SK-N-SH (cell line): ENCODE data around the gene SMIM7. TPM values are rescaled to one million over a fixed set of nuclear protein-coding genes. Genes with fewer than 3 reads are reported as not detected.
A peak's percentile ranks its signal among the peaks of the same experiment; 100 is the strongest.

Experiments
- CTCF ChIA-PET: fragments of 300-600, 350-600 bp; formaldehyde crosslinking; extraction: SDS; loops from one replicate; lab custom pipeline; 2021; lab: Yijun Ruan, JAX
- POLR2A ChIA-PET: fragments of 350-600 bp; sonication (Branson Sonifier 250); formaldehyde crosslinking; extraction: SDS; loops from one replicate; lab custom pipeline; 2020; ENCODE audit warnings: antibody characterized with exemption, inconsistent platforms; lab: Yijun Ruan, JAX
- DNase-seq: peaks from one replicate; pipeline ENCODE4 v3.0.0; 2012
- H2AFZ ChIP-seq: fragments of 200-600 bp; sonication (generic); 2 replicates; pipeline ENCODE4 v1.8.1; 2016; ENCODE audit warnings: antibody characterized with exemption, mild to moderate bottlenecking, low read depth
- H3F3A ChIP-seq: fragments of 200-600 bp; sonication (generic); replicated peaks from 2 replicates; pipeline ENCODE3; 2016; ENCODE audit warnings: antibody characterized with exemption, mild to moderate bottlenecking; ENCODE audit not compliant: insufficient read depth
- H3K27ac ChIP-seq, 2 experiments: fragments of 200-500 bp in 1 of 2; fragments of 200-600 bp in 1 of 2; sonication (Bioruptor generic) in 1 of 2; sonication (generic), shearing (Covaris generic) in 1 of 2; 2 replicates each; pipeline versions ENCODE4 v1.5.1 to v1.6.1; 2014 to 2016; ENCODE audit warnings: low read depth in 2 of 2, inconsistent platforms in 1 of 2, low read length in 1 of 2, mild to moderate bottlenecking in 1 of 2, mixed read lengths in 1 of 2
- H3K27me3 ChIP-seq: fragments of 200-600 bp; sonication (generic), shearing (Covaris generic); 2 replicates; pipeline ENCODE4 v1.6.1; 2016; ENCODE audit warnings: mixed run types; ENCODE audit not compliant: insufficient read depth
- H3K36me3 ChIP-seq, 2 experiments: fragments of 200-500 bp in 1 of 2; fragments of 200-600 bp in 1 of 2; sonication (Bioruptor generic) in 1 of 2; sonication (generic) in 1 of 2; replicated peaks in 1 of 2; 2 replicates each; pipeline versions ENCODE3 to v1.5.1; 2014 to 2016; ENCODE audit warnings: low read length in 1 of 2, mild to moderate bottlenecking in 1 of 2; ENCODE audit not compliant: insufficient read depth in 2 of 2, control insufficient read depth in 1 of 2
- H3K4me1 ChIP-seq, 2 experiments: fragments of 200-500 bp in 1 of 2; fragments of 200-600 bp in 1 of 2; sonication (Bioruptor generic) in 1 of 2; sonication (generic), shearing (Covaris generic) in 1 of 2; 2 replicates each; pipeline versions ENCODE4 v1.5.1 to v1.6.1; 2014 to 2016; ENCODE audit warnings: low read depth in 1 of 2, low read length in 1 of 2, mixed run types in 1 of 2; ENCODE audit not compliant: insufficient read depth in 2 of 2, control insufficient read depth in 1 of 2
- H3K4me2 ChIP-seq: fragments of 200-600 bp; sonication (generic), shearing (Covaris generic); 2 replicates; pipeline ENCODE4 v1.6.1; 2017; ENCODE audit warnings: mixed run types
- H3K4me3 ChIP-seq, 2 experiments: fragments of 200-500 bp in 1 of 2; fragments of 200-600 bp in 1 of 2; sonication (Bioruptor generic) in 1 of 2; sonication (generic), shearing (Covaris generic) in 1 of 2; 2 replicates each; pipeline versions ENCODE4 v1.5.1 to v1.8.1; 2014 to 2016; ENCODE audit warnings: low read depth in 2 of 2, inconsistent platforms in 1 of 2, low read length in 1 of 2, mild to moderate bottlenecking in 1 of 2, mixed read lengths in 1 of 2, moderate library complexity in 1 of 2
- H3K79me2 ChIP-seq: fragments of 200-600 bp; sonication (generic); 2 replicates; pipeline ENCODE4 v1.8.1; 2017; ENCODE audit warnings: mild to moderate bottlenecking; ENCODE audit not compliant: insufficient read depth
- H3K9ac ChIP-seq: fragments of 200-600 bp; sonication (generic); 2 replicates; pipeline ENCODE4 v1.6.1; 2017; ENCODE audit warnings: mixed run types
- H3K9me2 ChIP-seq: fragments of 200-600 bp; sonication (generic); 2 replicates; pipeline ENCODE4 v1.6.1; 2017; ENCODE audit warnings: mixed run types
- H3K9me3 ChIP-seq: fragments of 200-600 bp; sonication (generic); 2 replicates; pipeline ENCODE4 v1.6.1; 2017; ENCODE audit warnings: mixed run types, mild to moderate bottlenecking, moderate library complexity
- H4K20me1 ChIP-seq: fragments of 200-600 bp; sonication (generic); 2 replicates; pipeline ENCODE4 v1.6.1; 2017; ENCODE audit warnings: mild to moderate bottlenecking, mixed run types; ENCODE audit not compliant: insufficient read depth
- CHD2 ChIP-seq: fragments of 150-350 bp; IDR thresholded peaks from 2 replicates; pipeline ENCODE4 v1.6.1; 2018; ENCODE audit warnings: low read length; ENCODE audit not compliant: partially characterized antibody
- ELF1 ChIP-seq: IDR thresholded peaks from 2 replicates; pipeline ENCODE4 v1.4.0; 2012
- EZH2phosphoT487 ChIP-seq: fragments of 200-600 bp; sonication (generic); IDR thresholded peaks from 2 replicates; pipeline ENCODE4 v1.6.1; 2017; ENCODE audit warnings: low read depth, mixed run types, mild to moderate bottlenecking, antibody characterized with exemption, moderate library complexity, borderline replicate concordance
- GATA2 ChIP-seq: sonication (generic); formaldehyde crosslinking; IDR thresholded peaks from 2 replicates; pipeline ENCODE4 v1.5.0; 2020; ENCODE audit warnings: mild to moderate bottlenecking, missing genetic modification reagents
- MEF2A ChIP-seq: IDR thresholded peaks from 2 replicates; pipeline ENCODE4 v1.4.0; 2012; ENCODE audit warnings: low read depth, borderline replicate concordance
- MXI1 ChIP-seq: IDR thresholded peaks from 2 replicates; pipeline ENCODE4 v1.6.1; 2012; ENCODE audit warnings: mild to moderate bottlenecking, low read depth, low read length, improper control_type of control experiment
- NFIC ChIP-seq: IDR thresholded peaks from 2 replicates; pipeline ENCODE4 v1.4.0; 2012; ENCODE audit warnings: borderline replicate concordance
- RCOR1 ChIP-seq: fragments of 150-350 bp; IDR thresholded peaks from 2 replicates; pipeline ENCODE4 v1.6.1; 2017; ENCODE audit warnings: antibody characterized with exemption, low read length
- WGBS: methylation state at CpG from one replicate; pipeline ENCODE4 v1.1.6; 2017; ENCODE audit warnings: low lambda C conversion rate; 5-methylcytosine and 5-hydroxymethylcytosine counted together
- polyA plus RNA-seq, 3 experiments: library from polyadenylated mRNA; depleted of rRNA; stranded (reverse); fragments of >200 nt; gene quantifications; 2 replicates each; pipeline ENCODE4 v1.2.3, GENCODE V29; 2012
- TF ChIP-seq, protein P1 (sequence below): IDR thresholded peaks from 2 replicates; pipeline ENCODE4 v1.4.0; 2012; ENCODE audit warnings: low read depth, borderline replicate concordance
- TF ChIP-seq, protein P2 (sequence below): IDR thresholded peaks from 2 replicates; pipeline ENCODE4 v1.6.1; 2012; ENCODE audit warnings: mild to moderate bottlenecking, low read depth, low read length, moderate library complexity

The SMIM7 gene
- polyA plus RNA-seq, 1 of the 3 experiments (the other 2 are of a cell fraction): 74.2 TPM

DNA sequence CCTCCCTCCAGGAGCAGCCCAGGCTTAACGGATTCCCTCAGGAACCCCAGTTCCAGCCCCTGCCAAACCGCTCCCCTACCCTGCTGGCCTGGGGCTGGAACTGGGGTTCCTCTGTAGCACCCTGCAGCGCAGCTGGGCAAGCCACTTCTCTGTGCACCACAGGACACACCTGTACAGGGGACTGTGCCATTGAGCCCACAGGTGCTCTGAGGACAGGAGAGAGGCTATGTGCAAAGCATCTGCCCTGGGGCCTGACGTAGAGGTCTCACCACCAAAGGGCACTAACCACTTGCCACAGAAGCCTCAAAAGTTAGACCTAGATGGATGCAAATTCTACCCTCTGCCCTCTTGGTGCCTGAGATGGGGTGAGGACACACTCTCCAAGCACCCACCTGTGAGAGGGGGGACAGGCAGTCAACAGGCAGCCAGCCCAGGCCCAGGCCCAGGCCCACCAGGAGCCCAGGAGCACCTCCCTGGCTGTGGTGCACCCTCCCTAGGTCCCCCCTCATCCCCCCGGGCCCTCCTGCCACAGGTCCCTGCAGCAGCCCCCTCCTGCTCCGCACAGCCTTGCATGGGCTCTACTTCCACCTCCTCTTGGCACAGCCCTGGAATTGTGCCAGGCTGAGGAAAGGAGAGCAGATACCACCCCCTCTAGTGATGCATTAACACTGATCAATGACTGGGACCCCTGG, 60.1 kb downstream of the SMIM7 start:
- H3K27me3 ChIP-seq: no peaks in the 10 kb centered on the region
- no peak overlapping the region for H2AFZ ChIP-seq
- DNase-seq: peak; percentile 52
- peak overlapping the region in 1 of 2 experiments; percentile 77; a peak in 2 of 4 replicates for H3K27ac ChIP-seq
- no peaks in the 10 kb centered on the region for H3F3A ChIP-seq
- H3K79me2 ChIP-seq: peaks cover 100% of the 10 kb centered on the region
- no peak overlapping the region for H3K4me2 ChIP-seq
- ChIA-PET CTCF (interaction anchor here (0.5 to 3.1 kb wide), 5 partner anchors 10 to 27 kb away, joined by 3 to 12 read pairs (median 4); no protein-coding TSS in a partner anchor), POLR2A (interaction anchor here (1.1 to 1.2 kb wide), 2 partner anchors 12 to 15 kb away, joined by 4 to 5 read pairs; no protein-coding TSS in a partner anchor)
- H3K9me3 ChIP-seq: no peaks in the 10 kb centered on the region
- WGBS: 96% methylated on average over 4 of the region's 6 CpGs
- no peak overlapping the region for H3K9ac ChIP-seq
- peaks cover 100% of the 10 kb centered on the region for H4K20me1 ChIP-seq
- no peak for TF ChIP-seq ELF1
- TF ChIP-seq NFIC: no peak
- TF ChIP-seq MEF2A: no peak
- TF ChIP-seq MXI1: no peak
- TF ChIP-seq GATA2 (CRISPR knock-in tag): no peak
- TF ChIP-seq, protein P1, sequence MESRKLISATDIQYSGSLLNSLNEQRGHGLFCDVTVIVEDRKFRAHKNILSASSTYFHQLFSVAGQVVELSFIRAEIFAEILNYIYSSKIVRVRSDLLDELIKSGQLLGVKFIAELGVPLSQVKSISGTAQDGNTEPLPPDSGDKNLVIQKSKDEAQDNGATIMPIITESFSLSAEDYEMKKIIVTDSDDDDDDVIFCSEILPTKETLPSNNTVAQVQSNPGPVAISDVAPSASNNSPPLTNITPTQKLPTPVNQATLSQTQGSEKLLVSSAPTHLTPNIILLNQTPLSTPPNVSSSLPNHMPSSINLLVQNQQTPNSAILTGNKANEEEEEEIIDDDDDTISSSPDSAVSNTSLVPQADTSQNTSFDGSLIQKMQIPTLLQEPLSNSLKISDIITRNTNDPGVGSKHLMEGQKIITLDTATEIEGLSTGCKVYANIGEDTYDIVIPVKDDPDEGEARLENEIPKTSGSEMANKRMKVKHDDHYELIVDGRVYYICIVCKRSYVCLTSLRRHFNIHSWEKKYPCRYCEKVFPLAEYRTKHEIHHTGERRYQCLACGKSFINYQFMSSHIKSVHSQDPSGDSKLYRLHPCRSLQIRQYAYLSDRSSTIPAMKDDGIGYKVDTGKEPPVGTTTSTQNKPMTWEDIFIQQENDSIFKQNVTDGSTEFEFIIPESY: no peak
- no peak for TF ChIP-seq EZH2phosphoT487
- TF ChIP-seq CHD2: no peak
- TF ChIP-seq RCOR1: no peak
- TF ChIP-seq, protein P2, sequence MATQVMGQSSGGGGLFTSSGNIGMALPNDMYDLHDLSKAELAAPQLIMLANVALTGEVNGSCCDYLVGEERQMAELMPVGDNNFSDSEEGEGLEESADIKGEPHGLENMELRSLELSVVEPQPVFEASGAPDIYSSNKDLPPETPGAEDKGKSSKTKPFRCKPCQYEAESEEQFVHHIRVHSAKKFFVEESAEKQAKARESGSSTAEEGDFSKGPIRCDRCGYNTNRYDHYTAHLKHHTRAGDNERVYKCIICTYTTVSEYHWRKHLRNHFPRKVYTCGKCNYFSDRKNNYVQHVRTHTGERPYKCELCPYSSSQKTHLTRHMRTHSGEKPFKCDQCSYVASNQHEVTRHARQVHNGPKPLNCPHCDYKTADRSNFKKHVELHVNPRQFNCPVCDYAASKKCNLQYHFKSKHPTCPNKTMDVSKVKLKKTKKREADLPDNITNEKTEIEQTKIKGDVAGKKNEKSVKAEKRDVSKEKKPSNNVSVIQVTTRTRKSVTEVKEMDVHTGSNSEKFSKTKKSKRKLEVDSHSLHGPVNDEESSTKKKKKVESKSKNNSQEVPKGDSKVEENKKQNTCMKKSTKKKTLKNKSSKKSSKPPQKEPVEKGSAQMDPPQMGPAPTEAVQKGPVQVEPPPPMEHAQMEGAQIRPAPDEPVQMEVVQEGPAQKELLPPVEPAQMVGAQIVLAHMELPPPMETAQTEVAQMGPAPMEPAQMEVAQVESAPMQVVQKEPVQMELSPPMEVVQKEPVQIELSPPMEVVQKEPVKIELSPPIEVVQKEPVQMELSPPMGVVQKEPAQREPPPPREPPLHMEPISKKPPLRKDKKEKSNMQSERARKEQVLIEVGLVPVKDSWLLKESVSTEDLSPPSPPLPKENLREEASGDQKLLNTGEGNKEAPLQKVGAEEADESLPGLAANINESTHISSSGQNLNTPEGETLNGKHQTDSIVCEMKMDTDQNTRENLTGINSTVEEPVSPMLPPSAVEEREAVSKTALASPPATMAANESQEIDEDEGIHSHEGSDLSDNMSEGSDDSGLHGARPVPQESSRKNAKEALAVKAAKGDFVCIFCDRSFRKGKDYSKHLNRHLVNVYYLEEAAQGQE: no peak
- no peak overlapping the region for H3K4me3 ChIP-seq
- H3K4me1 ChIP-seq: peaks cover 0 to 36% of the 10 kb centered on the region in 2 experiments; a peak in 2 of 4 replicates
- H3K9me2 ChIP-seq: no peaks in the 10 kb centered on the region
- no peaks in the 10 kb centered on the region for H3K36me3 ChIP-seq
